H9 (cell line): Measurements from ENCODE around the gene ZNF318. TPM values are rescaled to one million over a fixed set of nuclear protein-coding genes. Genes with fewer than 3 reads are reported as not detected.

Source experiments
- DNase-seq: peaks from one replicate; pipeline ENCODE4 v3.0.0-alpha.2; 2017
- H2AFZ ChIP-seq: one replicate; pipeline ENCODE4 v1.6.1; 2013; ENCODE audit warnings: mild to moderate bottlenecking, low read length, control low read depth, moderate library complexity
- H2AK5ac ChIP-seq: 2 replicates; pipeline ENCODE4 v1.6.1; 2013; ENCODE audit warnings: low read length, control low read depth, mixed read lengths; ENCODE audit not compliant: insufficient read length
- H2BK120ac ChIP-seq: one replicate; pipeline ENCODE4 v1.6.1; 2013; ENCODE audit warnings: low read depth, mild to moderate bottlenecking, low read length, control low read depth, inconsistent platforms; ENCODE audit not compliant: poor library complexity, severe bottlenecking
- H2BK12ac ChIP-seq: 2 replicates; pipeline ENCODE4 v1.6.1; 2013; ENCODE audit warnings: low read length, control low read depth, mixed read lengths, low read depth; ENCODE audit not compliant: insufficient read length
- H2BK15ac ChIP-seq: 2 replicates; pipeline ENCODE4 v1.6.1; 2013; ENCODE audit warnings: low read depth, low read length, control low read depth
- H2BK20ac ChIP-seq: one replicate; pipeline ENCODE4 v1.6.1; 2013; ENCODE audit warnings: low read depth, mild to moderate bottlenecking, low read length, control low read depth, inconsistent platforms; ENCODE audit not compliant: poor library complexity, severe bottlenecking
- H2BK5ac ChIP-seq: 2 replicates; pipeline ENCODE4 v1.6.1; 2013; ENCODE audit warnings: low read length, control low read depth, mixed read lengths; ENCODE audit not compliant: insufficient read length
- H3K14ac ChIP-seq: 2 replicates; pipeline ENCODE4 v1.6.1; 2013; ENCODE audit warnings: low read length, control low read depth; ENCODE audit not compliant: insufficient read depth
- H3K18ac ChIP-seq: 2 replicates; pipeline ENCODE4 v1.6.1; 2013; ENCODE audit warnings: low read depth, mild to moderate bottlenecking, mixed read lengths, low read length, control low read depth; ENCODE audit not compliant: insufficient read length
- H3K23ac ChIP-seq: 2 replicates; pipeline ENCODE4 v1.6.1; 2013; ENCODE audit warnings: low read length, control low read depth, mixed read lengths, low read depth; ENCODE audit not compliant: insufficient read length
- H3K23me2 ChIP-seq: 2 replicates; pipeline ENCODE4 v1.6.1; 2013; ENCODE audit warnings: low read depth, mild to moderate bottlenecking, mixed read lengths, low read length, control low read depth; ENCODE audit not compliant: insufficient read length, poor library complexity, severe bottlenecking
- H3K27ac ChIP-seq: 2 replicates; pipeline ENCODE4 v1.5.1; 2013; ENCODE audit warnings: low read length, control low read depth, mixed read lengths, low read depth; ENCODE audit not compliant: insufficient read length
- H3K27me3 ChIP-seq: 2 replicates; pipeline ENCODE4 v1.6.1; 2013; ENCODE audit warnings: low read length, control low read depth, inconsistent platforms; ENCODE audit not compliant: insufficient read depth
- H3K4ac ChIP-seq: 2 replicates; pipeline ENCODE4 v1.6.1; 2013; ENCODE audit warnings: low read depth, mild to moderate bottlenecking, control low read depth, inconsistent platforms, low read length, moderate library complexity
- H3K4me1 ChIP-seq: 2 replicates; pipeline ENCODE4 v1.6.1; 2013; ENCODE audit warnings: low read length, control low read depth, inconsistent platforms; ENCODE audit not compliant: insufficient read depth
- H3K4me2 ChIP-seq: 2 replicates; pipeline ENCODE4 v1.6.1; 2013; ENCODE audit warnings: low read length, control low read depth, mixed read lengths; ENCODE audit not compliant: insufficient read length, insufficient read depth
- H3K56ac ChIP-seq: 2 replicates; pipeline ENCODE4 v1.6.1; 2013; ENCODE audit warnings: low read depth, mild to moderate bottlenecking, mixed read lengths, low read length, control low read depth; ENCODE audit not compliant: insufficient read length
- H3K79me1 ChIP-seq: 2 replicates; pipeline ENCODE4 v1.6.1; 2013; ENCODE audit warnings: low read depth, mild to moderate bottlenecking, moderate library complexity, low read length, control low read depth, inconsistent platforms; ENCODE audit not compliant: insufficient read depth, poor library complexity, severe bottlenecking
- H3K79me2 ChIP-seq: 2 replicates; pipeline ENCODE4 v1.6.1; 2013; ENCODE audit warnings: low read length, control low read depth, inconsistent platforms; ENCODE audit not compliant: insufficient read depth
- H3K9ac ChIP-seq: 2 replicates; pipeline ENCODE4 v1.6.1; 2013; ENCODE audit warnings: low read length, control low read depth, mixed read lengths; ENCODE audit not compliant: insufficient read length; ENCODE audit errors: extremely low read depth
- H3K9me3 ChIP-seq: one replicate; pipeline ENCODE4 v1.6.1; 2013; ENCODE audit warnings: low read depth, low read length, inconsistent platforms; ENCODE audit not compliant: control insufficient read depth
- H3T11ph ChIP-seq: one replicate; pipeline ENCODE4 v1.6.1; 2013; ENCODE audit warnings: mild to moderate bottlenecking, low read length, control low read depth, inconsistent platforms
- H4K20me1 ChIP-seq: one replicate; pipeline ENCODE4 v1.6.1; 2013; ENCODE audit not compliant: control insufficient read depth, insufficient read length, insufficient read depth
- H4K5ac ChIP-seq: 2 replicates; pipeline ENCODE4 v1.6.1; 2013; ENCODE audit warnings: low read depth, mild to moderate bottlenecking, mixed read lengths, low read length, control low read depth; ENCODE audit not compliant: insufficient read length
- H4K8ac ChIP-seq: replicated peaks from 2 replicates; pipeline ENCODE4 v1.6.1; 2013; ENCODE audit warnings: low read length, control low read depth, mixed read lengths, low read depth; ENCODE audit not compliant: insufficient read length
- H4K91ac ChIP-seq: 2 replicates; pipeline ENCODE4 v1.6.1; 2013; ENCODE audit warnings: low read depth, mild to moderate bottlenecking, moderate library complexity, mixed read lengths, low read length, control low read depth; ENCODE audit not compliant: insufficient read length
- H3K27ac Mint-ChIP-seq, 3 experiments: 2 replicates in 2 of 3; 3 replicates in 1 of 3; pipeline ENCODE4 v1.8.0; 2020 to 2021; ENCODE audit warnings: mixed read lengths in 3 of 3, mild to moderate bottlenecking in 1 of 3, moderate library complexity in 1 of 3
- H3K27me3 Mint-ChIP-seq: 2 replicates; pipeline ENCODE4 v1.8.0; 2021; ENCODE audit warnings: low read depth, mild to moderate bottlenecking, moderate library complexity, mixed read lengths
- H3K36me3 Mint-ChIP-seq, 3 experiments: 2 replicates in 2 of 3; 3 replicates in 1 of 3; pipeline ENCODE4 v1.8.0; 2020 to 2021; ENCODE audit warnings: low read depth in 3 of 3, mixed read lengths in 3 of 3; ENCODE audit not compliant: insufficient read depth in 1 of 3
- H3K4me1 Mint-ChIP-seq, 2 experiments: 2 replicates each; pipeline ENCODE4 v1.8.0; 2020; ENCODE audit warnings: mixed read lengths in 2 of 2
- H3K4me3 Mint-ChIP-seq, 2 experiments: 2 replicates in 1 of 2; 3 replicates in 1 of 2; pipeline ENCODE4 v1.8.0; 2020 to 2021; ENCODE audit warnings: mild to moderate bottlenecking in 2 of 2, mixed read lengths in 2 of 2, moderate library complexity in 1 of 2
- H3K9me3 Mint-ChIP-seq, 2 experiments: 2 replicates in 1 of 2; 3 replicates in 1 of 2; pipeline ENCODE4 v1.8.0; 2020; ENCODE audit warnings: mild to moderate bottlenecking in 2 of 2, mixed read lengths in 2 of 2, moderate library complexity in 1 of 2
- WGBS: extraction: QIAGEN DNeasy Blood & Tissue Kit; methylation state at CpG from one replicate; pipeline ENCODE4 v1.1.7; 2013; ENCODE audit warnings: missing lambda C conversion rate, low lambda C conversion rate, mixed read lengths; ENCODE audit not compliant: insufficient read length; ENCODE audit errors: extremely low coverage; 5-methylcytosine and 5-hydroxymethylcytosine counted together
- total RNA-seq: library from RNA; stranded (reverse); gene quantifications from 2 replicates; pipeline ENCODE4 v1.2.1, GENCODE V29; 2021
- TF ChIP-seq, protein P1 (sequence below): fragments of 200-600 bp; sonication (generic); conservative IDR thresholded peaks from 3 replicates; pipeline ENCODE4 v1.8.0; 2021; ENCODE audit warnings: antibody characterized with exemption, mild to moderate bottlenecking

The ZNF318 gene
- total RNA-seq, 1 experiment from 2014 or later, result 16.3 TPM

DNA sequence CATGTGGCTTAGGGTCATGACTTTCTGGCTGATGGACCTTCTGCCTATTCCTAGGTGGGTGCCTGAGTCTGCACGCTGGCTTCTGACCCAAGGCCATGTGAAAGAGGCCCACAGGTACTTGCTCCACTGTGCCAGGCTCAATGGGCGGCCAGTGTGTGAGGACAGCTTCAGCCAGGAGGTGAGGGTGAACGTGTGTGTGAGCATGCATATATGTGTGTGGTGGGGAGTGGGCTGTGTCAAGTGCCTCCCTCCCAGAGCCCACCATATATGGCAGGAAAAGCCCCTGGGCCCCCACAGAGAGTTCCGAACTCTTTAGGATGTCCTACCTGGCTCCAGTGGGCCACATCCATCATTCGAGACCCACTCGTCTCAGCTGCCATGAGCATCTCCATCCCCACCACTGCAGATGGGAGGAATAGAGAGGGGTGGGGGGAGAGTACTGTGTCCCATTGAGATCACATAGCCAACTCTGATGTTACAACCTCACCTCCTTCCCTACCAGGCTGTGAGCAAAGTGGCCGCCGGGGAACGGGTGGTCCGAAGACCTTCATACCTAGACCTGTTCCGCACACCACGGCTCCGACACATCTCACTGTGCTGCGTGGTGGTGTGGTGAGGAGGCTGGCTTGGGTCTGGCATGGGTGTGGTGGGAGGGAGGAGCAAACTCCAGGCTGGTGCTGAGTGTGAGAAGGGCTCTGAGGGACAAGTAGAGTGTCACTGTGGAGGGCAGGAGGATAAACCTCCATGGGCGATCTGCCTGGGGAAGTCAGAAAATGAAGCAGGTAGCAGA is 68.2 kb downstream of the ZNF318 start:
- WGBS, result no CpG with 5 or more reads among the region's 15 CpGs
- Histone ChIP-seq H3K14ac (no peak overlapping the region), H3K4me1 (no peaks in the 10 kb centered on the region), H3K9ac (no peak overlapping the region), H2AFZ (no peak overlapping the region), H3K27me3 (no peaks in the 10 kb centered on the region), H2BK120ac (no peak overlapping the region), H3K79me1 (no peaks in the 10 kb centered on the region), H3K23ac (no peak overlapping the region), H2BK15ac (no peak overlapping the region), H4K5ac (no peak overlapping the region), H2AK5ac (no peak overlapping the region), H3K4me2 (no peak overlapping the region), H4K20me1 (no peaks in the 10 kb centered on the region), H2BK5ac (no peak overlapping the region), H3T11ph (no peak overlapping the region), H4K91ac (no peak overlapping the region), H3K56ac (no peak overlapping the region), H3K23me2 (no peaks in the 10 kb centered on the region), H3K27ac (no peak overlapping the region), H3K4ac (no peak overlapping the region), H2BK12ac (no peak overlapping the region), H3K79me2 (no peaks in the 10 kb centered on the region), H2BK20ac (no peak overlapping the region), H3K9me3 (no peaks in the 10 kb centered on the region), H4K8ac (no peak overlapping the region), H3K18ac (no peak overlapping the region)
- Mint-ChIP-seq H3K4me1 (peaks cover 22 to 23% of the 10 kb centered on the region in 2 experiments), H3K9me3 (no peaks in the 10 kb centered on the region), H3K36me3 (peaks cover 0 to 18% (median 4%) of the 10 kb centered on the region in 3 experiments; a peak in 4 of 7 replicates), H3K27ac (no peak overlapping the region; a peak in 1 of 7 replicates), H3K27me3 (peaks cover 12% of the 10 kb centered on the region), H3K4me3 (no peak overlapping the region)
- DNase-seq, result no peak
- TF ChIP-seq, protein P1, sequence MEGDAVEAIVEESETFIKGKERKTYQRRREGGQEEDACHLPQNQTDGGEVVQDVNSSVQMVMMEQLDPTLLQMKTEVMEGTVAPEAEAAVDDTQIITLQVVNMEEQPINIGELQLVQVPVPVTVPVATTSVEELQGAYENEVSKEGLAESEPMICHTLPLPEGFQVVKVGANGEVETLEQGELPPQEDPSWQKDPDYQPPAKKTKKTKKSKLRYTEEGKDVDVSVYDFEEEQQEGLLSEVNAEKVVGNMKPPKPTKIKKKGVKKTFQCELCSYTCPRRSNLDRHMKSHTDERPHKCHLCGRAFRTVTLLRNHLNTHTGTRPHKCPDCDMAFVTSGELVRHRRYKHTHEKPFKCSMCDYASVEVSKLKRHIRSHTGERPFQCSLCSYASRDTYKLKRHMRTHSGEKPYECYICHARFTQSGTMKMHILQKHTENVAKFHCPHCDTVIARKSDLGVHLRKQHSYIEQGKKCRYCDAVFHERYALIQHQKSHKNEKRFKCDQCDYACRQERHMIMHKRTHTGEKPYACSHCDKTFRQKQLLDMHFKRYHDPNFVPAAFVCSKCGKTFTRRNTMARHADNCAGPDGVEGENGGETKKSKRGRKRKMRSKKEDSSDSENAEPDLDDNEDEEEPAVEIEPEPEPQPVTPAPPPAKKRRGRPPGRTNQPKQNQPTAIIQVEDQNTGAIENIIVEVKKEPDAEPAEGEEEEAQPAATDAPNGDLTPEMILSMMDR, result no peak
